GM20431 (cell line): ENCODE data around the gene PLCG2.
"Not testable (repeated sequence)": the region's sequence is repeated elsewhere in the genome, so short reads cannot be mapped to it uniquely, and the experiment has no call there.

Source experiments
- in situ Hi-C: fragments of 300-500 bp; cut with MseI, MboI; formaldehyde crosslinking; loops from one replicate; pipeline ENCODE4 v1.15.0; 2020; ENCODE audit warnings: low sequenced_read_pairs; ENCODE audit not compliant: unreplicated experiment

Gene PLCG2

DNA sequence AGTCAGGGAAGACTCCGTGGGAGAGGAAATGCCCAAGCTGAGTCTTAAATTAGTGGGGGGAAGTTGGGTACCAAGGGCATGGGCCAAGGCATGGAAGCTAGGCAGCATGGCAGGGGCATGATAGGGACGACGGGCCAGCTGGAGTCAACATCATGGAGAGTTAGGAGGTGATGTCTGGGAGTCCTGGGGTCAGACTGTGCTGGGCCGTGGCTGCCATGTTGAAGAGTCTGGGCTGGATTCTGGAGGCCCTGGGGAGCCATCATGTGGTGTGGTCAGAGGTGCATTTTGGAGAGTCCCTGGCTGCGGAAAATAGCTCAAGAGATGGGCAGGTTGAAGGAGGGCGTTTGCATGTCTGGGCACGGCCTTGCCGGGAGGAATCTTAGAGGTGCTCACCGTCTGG lies 146.9 kb downstream of the PLCG2 start:
- in situ Hi-C loops = no loop called here

DNA sequence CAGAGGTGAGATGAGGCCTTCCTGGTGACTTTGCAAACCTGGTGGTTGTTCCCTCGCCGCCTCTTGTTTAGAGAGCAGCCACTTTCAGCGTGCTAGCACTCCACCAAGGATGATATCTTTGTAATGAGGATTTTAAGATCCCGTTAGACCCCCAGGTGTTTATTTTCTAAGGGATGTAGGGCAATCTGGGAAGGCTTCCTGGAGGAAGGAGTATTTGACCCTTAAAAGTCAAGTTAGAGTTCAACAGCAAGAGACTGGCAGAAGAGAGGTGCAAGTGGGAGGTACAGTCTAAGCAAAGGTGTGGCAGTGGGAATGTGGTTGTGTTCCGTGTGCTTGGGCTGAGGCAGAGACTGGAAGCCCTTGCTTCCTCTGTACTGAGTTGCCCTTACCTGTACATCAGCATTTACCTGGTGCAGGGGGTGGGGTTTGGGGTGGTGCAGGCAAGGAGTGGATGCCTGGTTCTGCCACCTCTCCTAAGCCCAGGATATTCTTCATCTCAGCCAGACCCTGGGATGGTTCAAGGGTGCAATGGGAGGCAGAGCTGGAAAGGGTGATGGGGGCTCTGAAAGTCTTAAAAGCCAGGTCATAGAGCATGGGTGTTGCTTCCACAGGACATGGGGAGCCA lies 148.6 kb downstream of the PLCG2 start:
- in situ Hi-C loops = no loop called here

- in situ Hi-C loops = no loop called here
Observed at GRCh38 chr16:81928271-81928918, 149.3 kb downstream of the PLCG2 start.

DNA sequence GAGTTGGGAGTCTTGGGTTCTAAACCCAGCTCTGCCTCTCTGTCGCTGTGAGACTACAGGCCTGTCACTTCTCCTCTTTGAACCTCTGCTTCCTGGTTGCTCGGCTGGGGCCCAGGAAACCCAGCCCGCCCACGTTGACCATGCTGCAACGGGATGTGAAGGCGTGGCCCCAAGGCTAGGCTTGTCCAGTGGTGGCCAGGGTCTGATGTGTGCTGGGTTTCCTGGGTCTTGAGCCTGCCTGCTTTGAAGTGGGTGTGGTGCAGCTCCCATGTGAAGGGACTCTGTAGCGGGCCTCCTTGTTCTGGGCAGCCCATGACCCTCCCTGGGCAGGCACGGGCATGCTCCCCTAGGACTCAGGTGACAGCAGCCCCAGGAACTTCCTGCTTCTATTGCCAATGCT lies 149.9 kb downstream of the PLCG2 start:
- in situ Hi-C loops = no loop called here

- in situ Hi-C loops = no loop called here
Observed at GRCh38 chr16:81929841-81930240, 150.8 kb downstream of the PLCG2 start.

DNA sequence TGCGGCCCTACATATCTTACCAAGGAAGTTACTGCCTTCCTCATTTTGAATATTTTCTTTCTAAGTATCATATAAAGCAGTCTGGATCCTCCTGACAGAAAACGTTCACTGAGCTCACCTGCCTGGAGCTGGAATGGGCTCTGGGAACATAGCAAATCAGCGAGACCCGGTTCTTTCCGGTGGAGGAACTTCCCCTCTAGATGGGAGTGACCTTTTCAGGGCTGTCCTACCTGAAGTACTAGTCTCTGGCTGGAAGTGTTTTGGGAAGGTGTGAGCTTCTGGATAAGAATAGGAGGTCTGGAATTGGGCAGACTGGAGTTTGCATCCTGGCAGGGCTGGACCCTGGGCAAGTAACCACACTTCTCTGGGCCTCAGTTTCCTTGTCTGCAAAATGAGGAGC lies 152.8 kb downstream of the PLCG2 start:
- in situ Hi-C loops = no loop called here

DNA sequence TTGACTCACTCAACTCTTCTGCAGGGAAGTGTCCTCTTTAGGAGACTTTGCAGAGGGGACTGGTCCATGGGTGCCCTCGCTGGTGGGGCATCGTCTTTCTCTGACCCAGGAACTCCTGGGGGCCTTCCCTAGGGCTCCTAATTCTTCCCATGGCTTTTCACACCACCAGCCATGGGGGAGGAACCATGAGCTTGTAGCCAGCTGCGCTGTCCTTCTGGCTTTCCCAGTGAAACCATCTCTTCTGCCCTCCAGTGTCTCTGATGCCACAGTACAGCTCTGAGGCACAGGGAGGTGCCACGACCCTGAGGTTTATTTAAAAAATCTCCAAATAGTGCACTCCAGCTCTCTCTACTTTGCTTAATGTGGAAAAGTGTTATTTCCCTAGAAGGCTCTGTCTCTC lies 153.6 kb downstream of the PLCG2 start:
- in situ Hi-C loops = no loop called here

DNA sequence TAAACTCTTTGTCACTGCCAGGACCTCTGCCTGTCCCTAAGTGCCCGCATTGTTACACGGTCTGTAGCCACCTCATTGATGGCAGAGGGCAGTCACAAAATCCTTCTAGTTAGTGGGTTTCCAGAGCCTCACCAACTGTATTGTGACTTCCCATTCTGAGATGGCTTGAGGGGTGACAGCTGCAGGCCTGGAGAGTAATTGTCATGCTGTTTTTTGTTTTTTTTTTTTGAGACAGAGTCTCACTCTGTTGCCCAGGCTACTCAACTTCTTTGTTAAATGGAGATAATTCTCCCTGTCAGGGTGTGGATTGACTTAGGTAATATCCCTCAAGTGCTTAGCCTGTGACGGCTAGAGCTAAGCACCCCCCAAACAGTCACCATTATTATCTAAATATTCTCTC lies 154.3 kb downstream of the PLCG2 start:
- in situ Hi-C loops = no loop called here

DNA sequence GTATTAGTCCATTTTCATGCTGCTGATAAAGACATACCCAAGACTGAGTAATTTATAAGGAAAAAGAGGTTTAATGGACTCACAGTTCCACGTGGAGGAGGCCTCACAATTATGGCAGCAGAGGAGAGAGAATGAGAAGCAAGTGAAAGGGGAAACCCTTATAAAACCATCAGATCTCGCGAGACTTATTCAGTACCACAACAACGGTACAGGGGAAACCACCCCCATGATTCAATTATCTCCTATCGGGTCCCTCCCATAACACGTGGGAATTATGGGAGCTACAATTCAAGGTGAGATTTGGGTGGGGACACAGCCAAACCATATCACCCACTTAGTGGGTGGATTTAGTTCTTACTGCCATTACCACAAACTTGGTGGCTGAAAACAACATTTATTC lies 155.6 kb downstream of the PLCG2 start:
- in situ Hi-C loops = not testable (repeated sequence)

DNA sequence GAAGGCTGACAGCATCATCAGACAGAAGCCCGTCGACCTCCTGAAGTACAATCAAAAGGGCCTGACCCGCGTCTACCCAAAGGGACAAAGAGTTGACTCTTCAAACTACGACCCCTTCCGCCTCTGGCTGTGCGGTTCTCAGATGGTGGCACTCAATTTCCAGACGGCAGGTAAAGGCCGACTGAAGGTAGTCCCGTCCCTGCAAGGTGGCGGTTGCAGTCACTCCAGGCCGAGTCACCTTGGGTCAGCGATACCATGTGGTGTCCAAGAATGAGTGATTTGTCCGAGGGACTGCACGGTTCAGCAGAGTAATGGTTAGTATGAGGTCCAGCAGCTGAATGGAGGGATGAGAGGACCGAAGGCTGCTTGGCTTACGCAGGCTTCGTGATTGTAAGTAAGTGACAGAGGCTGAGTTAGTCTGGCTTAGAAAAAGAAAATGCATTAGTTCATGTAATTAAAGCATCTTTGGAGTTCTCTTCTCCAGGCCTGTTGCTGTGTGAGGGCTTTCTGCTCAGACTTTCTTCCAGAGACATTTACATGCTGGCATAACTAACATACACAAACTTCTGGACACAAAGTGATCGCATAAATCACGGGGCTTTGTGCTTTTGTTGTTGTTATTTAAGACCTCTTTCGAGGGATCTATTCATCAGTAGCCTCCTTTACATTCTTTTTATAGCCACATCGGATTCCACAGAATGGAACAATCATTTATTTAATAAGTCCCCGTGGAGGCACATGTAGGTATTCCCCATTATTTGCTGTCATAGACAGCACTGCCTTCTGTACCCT lies 157.3 kb downstream of the PLCG2 start:
- in situ Hi-C loops = no loop called here

DNA sequence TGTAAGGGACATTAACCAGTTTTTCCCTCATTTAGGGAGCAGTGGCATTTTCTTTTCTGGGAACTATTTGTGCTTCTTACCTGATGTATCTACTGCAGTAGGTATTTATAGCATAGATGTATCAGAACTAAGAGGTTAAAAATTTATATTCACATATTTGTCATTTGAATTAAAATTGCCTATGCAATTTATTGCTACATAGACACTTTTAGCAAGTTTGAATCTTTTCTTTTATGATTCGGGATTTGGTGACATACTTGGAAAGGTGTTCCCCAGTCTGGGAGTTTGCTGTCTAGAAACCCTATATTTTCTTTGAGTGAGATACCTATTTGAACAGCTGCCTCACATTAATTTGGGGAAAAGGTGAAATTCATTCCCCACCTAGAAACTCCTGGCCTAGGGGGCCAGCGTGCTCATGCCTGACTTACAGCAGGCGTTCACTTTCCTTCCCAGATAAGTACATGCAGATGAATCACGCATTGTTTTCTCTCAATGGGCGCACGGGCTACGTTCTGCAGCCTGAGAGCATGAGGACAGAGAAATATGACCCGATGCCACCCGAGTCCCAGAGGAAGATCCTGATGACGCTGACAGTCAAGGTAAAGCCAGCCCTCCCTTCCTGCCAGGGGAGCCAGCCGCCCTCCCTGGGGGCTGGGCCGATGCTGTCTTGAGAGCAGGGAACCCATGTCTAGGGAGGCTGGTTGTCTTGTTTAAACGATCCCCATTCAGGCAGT lies 158.4 kb downstream of the PLCG2 start:
- in situ Hi-C loops = no loop called here

- in situ Hi-C loops = no loop called here
Observed at GRCh38 chr16:81938326-81939163, 159.5 kb downstream of the PLCG2 start.

GRCh38 chr16:81939164-81940056 lies 160.3 kb downstream of the PLCG2 start:
- in situ Hi-C loops = no loop called here

- in situ Hi-C loops = no loop called here
Observed at GRCh38 chr16:81940781-81941560, 161.9 kb downstream of the PLCG2 start.

DNA sequence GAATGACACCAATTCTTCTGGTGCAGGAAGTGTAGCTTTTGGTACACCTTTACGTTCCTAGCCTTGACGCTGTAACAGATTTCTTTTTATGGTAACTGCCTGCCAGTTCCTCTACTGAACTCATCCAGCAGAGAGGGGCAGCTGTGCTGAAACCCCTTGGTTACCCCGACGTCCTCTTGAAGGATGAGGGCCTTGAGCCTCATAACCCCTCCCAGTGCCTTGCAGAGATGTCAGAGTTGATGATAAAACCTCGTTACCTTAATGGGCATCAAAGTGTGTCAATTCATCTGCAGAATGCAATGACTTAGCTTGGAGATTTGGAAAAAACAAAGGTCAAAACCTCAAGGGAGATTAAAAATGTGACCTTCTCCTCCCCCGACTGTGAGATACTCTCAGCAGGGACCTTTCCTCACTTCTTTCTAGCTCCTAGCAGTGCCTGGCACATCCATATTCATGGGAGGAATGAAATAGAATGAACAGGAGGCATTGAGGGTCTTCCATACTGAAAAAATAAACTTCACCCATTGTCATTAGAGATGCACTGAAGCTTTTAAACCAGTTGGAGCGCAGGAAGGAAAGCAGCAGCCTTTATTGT lies 163.0 kb downstream of the PLCG2 start:
- in situ Hi-C loops = no loop called here

DNA sequence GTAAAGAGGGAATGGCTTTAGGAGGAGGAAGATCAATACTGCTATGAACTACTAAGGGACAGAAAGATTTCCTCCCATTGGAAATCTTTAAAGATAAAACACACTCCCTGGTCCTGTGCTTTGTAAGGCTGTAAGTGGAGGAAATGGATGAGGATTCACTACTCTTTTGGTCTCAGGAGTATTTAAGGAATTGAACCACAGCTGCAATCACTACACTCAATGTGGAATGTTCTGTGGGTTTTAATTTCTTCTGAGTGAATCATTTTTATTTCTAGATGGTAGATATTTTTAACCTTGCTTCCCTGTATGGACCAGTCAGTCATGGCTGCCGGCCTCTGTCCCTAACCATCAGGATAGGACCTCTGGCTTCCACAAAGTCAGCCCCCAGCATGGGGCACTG lies 166.6 kb downstream of the PLCG2 start:
- in situ Hi-C loops = no loop called here

DNA sequence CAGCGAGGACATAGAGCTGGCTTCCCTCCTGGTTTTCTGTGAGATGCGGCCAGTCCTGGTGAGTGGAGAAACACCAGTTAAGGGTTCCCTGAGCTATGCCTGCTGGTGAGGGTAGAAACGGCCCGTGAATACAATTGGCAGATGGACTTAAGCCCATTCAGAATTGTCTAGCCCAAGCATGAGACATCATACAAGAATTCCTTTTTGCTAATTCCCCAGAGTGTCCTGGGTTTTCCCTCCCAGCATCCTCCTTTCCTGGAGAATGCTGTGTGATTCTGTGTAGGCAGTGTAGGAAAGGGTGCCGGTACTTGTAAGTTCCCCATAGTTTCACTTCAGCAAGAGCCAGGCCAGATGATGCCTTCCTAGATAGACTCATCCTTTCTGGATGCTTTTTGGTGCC lies 167.1 kb downstream of the PLCG2 start:
- in situ Hi-C loops = no loop called here

DNA sequence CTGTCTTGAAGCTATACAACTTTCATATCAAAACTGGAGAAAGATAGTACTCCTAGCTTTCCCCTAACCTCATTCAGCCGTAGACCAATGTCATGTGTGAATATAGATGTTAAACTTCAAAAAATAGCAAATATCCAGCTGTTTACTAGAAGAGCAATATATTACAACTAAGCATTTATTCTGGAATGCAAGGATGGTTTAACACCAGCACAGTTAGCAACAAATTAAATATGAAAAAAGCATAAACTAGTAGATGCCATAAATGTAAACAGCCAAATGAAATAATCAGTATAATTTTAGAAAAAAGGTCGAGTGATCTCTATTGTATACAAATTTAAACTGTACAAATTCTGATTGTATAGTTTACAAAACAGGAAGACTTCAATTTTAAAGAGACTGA lies 172.5 kb downstream of the PLCG2 start:
- in situ Hi-C loops = no loop called here
